Measurements from ENCODE around the gene RPS19. TPM values are rescaled to one million over a fixed set of nuclear protein-coding genes. Genes with fewer than 3 reads are reported as not detected.

Gene RPS19
- 717 TPM for total RNA-seq
- long read RNA-seq, transcript RPS19-206 (6 exons, 2,359 nt), result major isoform, 215 of 220 reads
- long read RNA-seq, partial matches to known transcripts, result 4 of 220 reads
- long read RNA-seq, other reads (novel, unspliced or antisense), result 0 of 220 reads

- ATAC-seq (peak; percentile 97), DNase-seq (ENCODE audit: missing footprints) (peak; percentile 99)
- intact Hi-C loops (cut with DNase I), result loop anchor here (1.0 to 5.0 kb wide), 2 partner anchors 24 to 97 kb away; partner anchors contain the start of gene RABAC1
Observed at GRCh38 chr19:41859618-41860418, at the start of gene RPS19. TSS of gene RPS19 (plus strand) at chr19:41860255. CDS start at chr19:41860775, 520 bp downstream.

- no peak for DNase-seq (ENCODE audit: missing footprints)
- no peak for ATAC-seq
Observed at GRCh38 chr19:41810301-41810700, 49.8 kb upstream of the RPS19 start.

GRCh38 chr19:41811036-41811435, 49.0 kb upstream of the RPS19 start:
- intact Hi-C loops (cut with DNase I), result no loop called here
- peak; percentile 38 for ATAC-seq
- DNase-seq (ENCODE audit: missing footprints), result peak; percentile 74

More at GRCh38 chr19:41810301-41810700, 49.8 kb upstream of the RPS19 start:
- intact Hi-C loops (cut with DNase I), result no loop called here

GRCh38 chr19:41811981-41812380, 48.1 kb upstream of the RPS19 start:
- ATAC-seq (no peak), DNase-seq (ENCODE audit: missing footprints) (no peak)
- intact Hi-C loops (cut with DNase I), result no loop called here

- ATAC-seq (no peak), DNase-seq (ENCODE audit: missing footprints) (no peak)
Observed at GRCh38 chr19:41813911-41814310, 46.1 kb upstream of the RPS19 start.

GRCh38 chr19:41815301-41815700, 44.8 kb upstream of the RPS19 start:
- no peak for ATAC-seq
- intact Hi-C loops (cut with DNase I), result no loop called here

More at GRCh38 chr19:41813911-41814310, 46.1 kb upstream of the RPS19 start:
- intact Hi-C loops (cut with DNase I), result no loop called here

GRCh38 chr19:41816761-41817160, 43.3 kb upstream of the RPS19 start:
- intact Hi-C loops (cut with DNase I), result no loop called here
- ATAC-seq (no peak), DNase-seq (ENCODE audit: missing footprints) (no peak)

More at GRCh38 chr19:41815301-41815700, 44.8 kb upstream of the RPS19 start:
- DNase-seq (ENCODE audit: missing footprints), result no peak

GRCh38 chr19:41821003-41821735, 38.9 kb upstream of the RPS19 start:
- intact Hi-C loops (cut with DNase I), result no loop called here
- DNase-seq (ENCODE audit: missing footprints) (no peak), ATAC-seq (no peak)

GRCh38 chr19:41837981-41838708, 21.9 kb upstream of the RPS19 start:
- intact Hi-C loops (cut with DNase I), result no loop called here

GRCh38 chr19:41839211-41839610, 20.8 kb upstream of the RPS19 start:
- ATAC-seq (no peak), DNase-seq (ENCODE audit: missing footprints) (no peak)
- intact Hi-C loops (cut with DNase I), result no loop called here

More at GRCh38 chr19:41837981-41838708, 21.9 kb upstream of the RPS19 start:
- DNase-seq (ENCODE audit: missing footprints) (no peak), ATAC-seq (no peak)

GRCh38 chr19:41843371-41843770, 16.7 kb upstream of the RPS19 start:
- ATAC-seq, result no peak
- DNase-seq (ENCODE audit: missing footprints), result no peak
- intact Hi-C loops (cut with DNase I), result no loop called here

GRCh38 chr19:41844601-41845000, 15.5 kb upstream of the RPS19 start, which contains the start of gene LYPD4:
TSS of gene LYPD4 (minus strand) at chr19:41844683. CDS start at chr19:41839285, 5,398 bp downstream.
- DNase-seq (ENCODE audit: missing footprints), result no peak
- no peak for ATAC-seq
- intact Hi-C loops (cut with DNase I), result no loop called here

GRCh38 chr19:41845001-41845050, 15.2 kb upstream of the RPS19 start, which contains the start of gene DMRTC2:
TSS of gene DMRTC2 (plus strand) at chr19:41845042. CDS start at chr19:41847429, 2,387 bp downstream.
- intact Hi-C loops (cut with DNase I), result no loop called here
- DNase-seq (ENCODE audit: missing footprints), result no peak
- no peak for ATAC-seq

GRCh38 chr19:41845051-41845590, 14.9 kb upstream of the RPS19 start:
- DNase-seq (ENCODE audit: missing footprints), result no peak
- intact Hi-C loops (cut with DNase I), result no loop called here
- no peak for ATAC-seq

- no peak for DNase-seq (ENCODE audit: missing footprints)
- no peak for ATAC-seq
- intact Hi-C loops (cut with DNase I), result no loop called here
Observed at GRCh38 chr19:41847351-41848105, 12.5 kb upstream of the RPS19 start.

- no peak for DNase-seq (ENCODE audit: missing footprints)
- intact Hi-C loops (cut with DNase I), result no loop called here
- ATAC-seq, result no peak
Observed at GRCh38 chr19:41848666-41849065, 11.4 kb upstream of the RPS19 start.

GRCh38 chr19:41849067-41849466, 11.0 kb upstream of the RPS19 start:
- ATAC-seq, result no peak

GRCh38 chr19:41850381-41850780, 9.7 kb upstream of the RPS19 start:
- intact Hi-C loops (cut with DNase I), result no loop called here
- ATAC-seq (no peak), DNase-seq (ENCODE audit: missing footprints) (no peak)

More at GRCh38 chr19:41849067-41849466, 11.0 kb upstream of the RPS19 start:
- intact Hi-C loops (cut with DNase I), result no loop called here
- DNase-seq (ENCODE audit: missing footprints), result no peak
